Activated CD4-positive, alpha-beta memory T cell treated with anti-CD3 and anti-CD28 coated beads for 36 hours (primary cell): ENCODE measurements around the gene DOCK3. TPM values are rescaled to one million over a fixed set of nuclear protein-coding genes. Genes with fewer than 3 reads are reported as not detected.
"Not testable (repeated sequence)": the region's sequence is repeated elsewhere in the genome, so short reads cannot be mapped to it uniquely, and the experiment has no call there.

Experiments used
- CTCF ChIA-PET: fragments of 350-600 bp; sonication (Branson Sonifier 250); formaldehyde crosslinking; loops from one replicate; lab custom pipeline; 2021; ENCODE audit warnings: antibody characterized with exemption, inconsistent platforms; lab: Charles Lee
- POLR2A ChIA-PET: fragments of 350-600 bp; sonication (Branson Sonifier 250); formaldehyde crosslinking; loops from one replicate; lab custom pipeline; 2021; ENCODE audit warnings: antibody characterized with exemption; lab: Charles Lee
- DNase-seq: peaks from one replicate; pipeline ENCODE4 v3.0.0-alpha.2; 2020
- H3K27ac Mint-ChIP-seq: one replicate; pipeline ENCODE4 v1.8.0; 2021; ENCODE audit warnings: mixed read lengths
- H3K27me3 Mint-ChIP-seq: one replicate; pipeline ENCODE4 v1.8.0; 2021; ENCODE audit warnings: mixed read lengths
- H3K36me3 Mint-ChIP-seq: one replicate; pipeline ENCODE4 v1.8.0; 2021; ENCODE audit warnings: mixed read lengths
- H3K4me1 Mint-ChIP-seq: one replicate; pipeline ENCODE4 v1.8.0; 2021; ENCODE audit warnings: low read depth, mixed read lengths
- H3K4me3 Mint-ChIP-seq: one replicate; pipeline ENCODE4 v1.8.0; 2021; ENCODE audit warnings: mild to moderate bottlenecking, mixed read lengths
- H3K9me3 Mint-ChIP-seq: one replicate; pipeline ENCODE4 v1.8.0; 2021; ENCODE audit warnings: mixed read lengths
- intact Hi-C: fragments of 100-400 bp; cut with micrococcal nuclease; formaldehyde crosslinking; loops from one replicate; pipeline ENCODE4 v1.15.1; 2023
- total RNA-seq, 2 experiments: library from RNA; stranded (reverse); gene quantifications; one replicate each; pipeline ENCODE4 v1.2.3, GENCODE V29; 2021

DOCK3 gene
- total RNA-seq, 2 experiments from 2014 or later, result 2.7 to 2.9 TPM

GRCh38 chr3:50923955-50924354 is 249.2 kb downstream of the DOCK3 start:
- intact Hi-C loops, result no loop called here
- H3K27ac Mint-ChIP-seq, result no peak overlapping the region
- peaks cover 9% of the 10 kb centered on the region for H3K27me3 Mint-ChIP-seq
- ChIA-PET POLR2A (no interaction called here), CTCF (no interaction called here)
- no peak overlapping the region for H3K4me3 Mint-ChIP-seq
- H3K36me3 Mint-ChIP-seq, result peaks cover 2% of the 10 kb centered on the region
- peaks cover 3% of the 10 kb centered on the region for H3K9me3 Mint-ChIP-seq
- no peak for DNase-seq
- no peaks in the 10 kb centered on the region for H3K4me1 Mint-ChIP-seq

- H3K4me3 Mint-ChIP-seq, result no peak overlapping the region
- H3K27ac Mint-ChIP-seq, result no peak overlapping the region
- ChIA-PET CTCF (no interaction called here), POLR2A (no interaction called here)
- intact Hi-C loops, result no loop called here
- no peaks in the 10 kb centered on the region for H3K9me3 Mint-ChIP-seq
- H3K27me3 Mint-ChIP-seq, result peaks cover 11% of the 10 kb centered on the region
- no peak for DNase-seq
- no peaks in the 10 kb centered on the region for H3K4me1 Mint-ChIP-seq
- peaks cover 2% of the 10 kb centered on the region for H3K36me3 Mint-ChIP-seq
These were observed 249.9 kb downstream of the DOCK3 start for GRCh38 chr3:50924638-50925037.

- peaks cover 2% of the 10 kb centered on the region for H3K36me3 Mint-ChIP-seq
- H3K27me3 Mint-ChIP-seq, result peaks cover 13% of the 10 kb centered on the region
- no peak overlapping the region for H3K27ac Mint-ChIP-seq
- no peaks in the 10 kb centered on the region for H3K4me1 Mint-ChIP-seq
- intact Hi-C loops, result no loop called here
- H3K4me3 Mint-ChIP-seq, result no peak overlapping the region
- POLR2A ChIA-PET, result no interaction called here
- CTCF ChIA-PET, result no interaction called here
- DNase-seq, result no peak
- no peaks in the 10 kb centered on the region for H3K9me3 Mint-ChIP-seq
These were observed 252.1 kb downstream of the DOCK3 start for GRCh38 chr3:50926868-50927267.

- Mint-ChIP-seq H3K4me1 (peaks cover 3% of the 10 kb centered on the region), H3K27me3 (peaks cover 6% of the 10 kb centered on the region), H3K27ac (no peak overlapping the region), H3K4me3 (no peak overlapping the region), H3K9me3 (peaks cover 15% of the 10 kb centered on the region), H3K36me3 (peaks cover 13% of the 10 kb centered on the region)
- ChIA-PET POLR2A (no interaction called here), CTCF (interaction anchor here (1.8 kb wide), 1 partner anchor 41 kb away, joined by 8 read pairs; no protein-coding TSS in a partner anchor)
- no peak for DNase-seq
- intact Hi-C loops, result no loop called here
These were observed 255.9 kb downstream of the DOCK3 start for GRCh38 chr3:50930371-50931208.

GRCh38 chr3:50932918-50933317 is 258.2 kb downstream of the DOCK3 start:
- CTCF ChIA-PET, intact Hi-C loops, H3K4me3 Mint-ChIP-seq, POLR2A ChIA-PET, H3K27ac Mint-ChIP-seq, H3K4me1 Mint-ChIP-seq, H3K27me3 Mint-ChIP-seq: not testable (repeated sequence)
- peaks cover 15% of the 10 kb centered on the region for H3K36me3 Mint-ChIP-seq
- DNase-seq, result peak; percentile 12
- peaks cover 19% of the 10 kb centered on the region for H3K9me3 Mint-ChIP-seq

GRCh38 chr3:50936389-50936788 is 261.7 kb downstream of the DOCK3 start:
- POLR2A ChIA-PET, result no interaction called here

GRCh38 chr3:50947419-50947818 is 272.7 kb downstream of the DOCK3 start:
- Mint-ChIP-seq H3K27ac (no peak overlapping the region), H3K36me3 (no peaks in the 10 kb centered on the region), H3K27me3 (peaks cover 4% of the 10 kb centered on the region), H3K9me3 (no peaks in the 10 kb centered on the region), H3K4me3 (no peak overlapping the region), H3K4me1 (peaks cover 14% of the 10 kb centered on the region)
- POLR2A ChIA-PET, result no interaction called here
- intact Hi-C loops, result no loop called here
- DNase-seq, result no peak
- CTCF ChIA-PET, result no interaction called here

More at GRCh38 chr3:50936389-50936788, 261.7 kb downstream of the DOCK3 start:
- no peak overlapping the region for H3K27ac Mint-ChIP-seq
- H3K36me3 Mint-ChIP-seq, result peaks cover 15% of the 10 kb centered on the region
- peaks cover 3% of the 10 kb centered on the region for H3K4me1 Mint-ChIP-seq
- intact Hi-C loops, result no loop called here
- CTCF ChIA-PET, result no interaction called here
- no peak for DNase-seq
- H3K9me3 Mint-ChIP-seq, result peaks cover 19% of the 10 kb centered on the region
- H3K27me3 Mint-ChIP-seq, result no peaks in the 10 kb centered on the region
- no peak overlapping the region for H3K4me3 Mint-ChIP-seq

GRCh38 chr3:50950591-50950990 is 275.9 kb downstream of the DOCK3 start:
- no peaks in the 10 kb centered on the region for H3K36me3 Mint-ChIP-seq
- peaks cover 4% of the 10 kb centered on the region for H3K27me3 Mint-ChIP-seq
- H3K9me3 Mint-ChIP-seq, result no peaks in the 10 kb centered on the region
- no peak for DNase-seq
- intact Hi-C loops, result no loop called here
- ChIA-PET CTCF (interaction anchor here (1.0 to 1.3 kb wide), 2 partner anchors 9 to 334 kb away, joined by 3 to 4 read pairs; no protein-coding TSS in a partner anchor), POLR2A (no interaction called here)
- H3K27ac Mint-ChIP-seq, result no peak overlapping the region
- H3K4me1 Mint-ChIP-seq, result peaks cover 14% of the 10 kb centered on the region
- peak overlapping the region; percentile 38 for H3K4me3 Mint-ChIP-seq

- intact Hi-C loops, result no loop called here
- DNase-seq, result no peak
- Mint-ChIP-seq H3K27me3 (no peaks in the 10 kb centered on the region), H3K36me3 (no peaks in the 10 kb centered on the region), H3K9me3 (no peaks in the 10 kb centered on the region), H3K4me1 (peaks cover 14% of the 10 kb centered on the region), H3K27ac (no peak overlapping the region), H3K4me3 (no peak overlapping the region)
- ChIA-PET CTCF (no interaction called here), POLR2A (no interaction called here)
These were observed 279.2 kb downstream of the DOCK3 start for GRCh38 chr3:50953825-50954414.

- H3K36me3 Mint-ChIP-seq, result no peaks in the 10 kb centered on the region
- POLR2A ChIA-PET, result no interaction called here
- H3K4me3 Mint-ChIP-seq, result no peak overlapping the region
- no peaks in the 10 kb centered on the region for H3K9me3 Mint-ChIP-seq
- no peak for DNase-seq
- H3K4me1 Mint-ChIP-seq, result no peaks in the 10 kb centered on the region
- peaks cover 6% of the 10 kb centered on the region for H3K27me3 Mint-ChIP-seq
- intact Hi-C loops, result no loop called here
- CTCF ChIA-PET, result no interaction called here
- H3K27ac Mint-ChIP-seq, result no peak overlapping the region
These were observed 286.7 kb downstream of the DOCK3 start for GRCh38 chr3:50961386-50961785.

GRCh38 chr3:50971487-50971924 is 296.8 kb downstream of the DOCK3 start:
- CTCF ChIA-PET, result interaction anchor here (0.5 to 1.9 kb wide), 31 partner anchors 9 to 533 kb away, joined by 3 to 34 read pairs (median 4); partner anchors contain the start of genes MANF and MAPKAPK3
- POLR2A ChIA-PET, result no interaction called here
- H3K27ac Mint-ChIP-seq, result no peak overlapping the region

GRCh38 chr3:50972029-50972428 is 297.3 kb downstream of the DOCK3 start:
- intact Hi-C loops, result loop anchor here (5.0 kb wide), 1 partner anchor 355 kb away; the partner anchor contains the start of gene MAPKAPK3
- CTCF ChIA-PET, result interaction anchor here (0.5 to 1.9 kb wide), 32 partner anchors 9 to 463 kb away, joined by 3 to 34 read pairs (median 4); partner anchors contain the start of genes MANF and MAPKAPK3
- DNase-seq, result no peak
- H3K27ac Mint-ChIP-seq, result no peak overlapping the region
- H3K9me3 Mint-ChIP-seq, result peaks cover 9% of the 10 kb centered on the region
- POLR2A ChIA-PET, result no interaction called here
- no peak overlapping the region for H3K4me3 Mint-ChIP-seq
- H3K4me1 Mint-ChIP-seq, result peaks cover 12% of the 10 kb centered on the region
- H3K27me3 Mint-ChIP-seq, result no peaks in the 10 kb centered on the region
- peaks cover 2% of the 10 kb centered on the region for H3K36me3 Mint-ChIP-seq

More at GRCh38 chr3:50971487-50971924, 296.8 kb downstream of the DOCK3 start:
- Mint-ChIP-seq H3K4me1 (peaks cover 12% of the 10 kb centered on the region), H3K9me3 (peaks cover 9% of the 10 kb centered on the region), H3K36me3 (peaks cover 2% of the 10 kb centered on the region), H3K27me3 (no peaks in the 10 kb centered on the region), H3K4me3 (no peak overlapping the region)
- peak; percentile 61 for DNase-seq
- intact Hi-C loops, result loop anchor here (2.0 to 5.0 kb wide), 2 partner anchors 354 to 401 kb away; partner anchors contain the start of gene MAPKAPK3
